Measurements from ENCODE around the gene HSPG2. TPM values are rescaled to one million over a fixed set of nuclear protein-coding genes. Genes with fewer than 3 reads are reported as not detected.

HSPG2 gene
- total and polyA plus RNA-seq, 9 of the 15 experiments (the other 6 are each of a cell fraction or from before 2014, with no cell fraction given) = 0.14 to 160 (median 15.7) TPM

GRCh38 chr1:21937372-21938121 is 437 bp upstream of the HSPG2 start (continued):
- TF ChIP-seq ZNF431 (CRISPR knock-in tag; IDR thresholded peaks at IDR 0.05) (peak; percentile 34; the same call in 1 of the 2 replicates), VEZF1 (CRISPR knock-in tag; IDR thresholded peaks at IDR 0.05) (peak; percentile 100), CTBP1 (IDR thresholded peaks at IDR 0.05; ENCODE audit: borderline replicate concordance) (peak; percentile 76), ZNF217 (CRISPR knock-in tag; IDR thresholded peaks at IDR 0.05) (no peak), ZBTB34 (CRISPR knock-in tag; IDR thresholded peaks at IDR 0.05) (no peak), NEUROD1 (IDR thresholded peaks at IDR 0.05; ENCODE audit: borderline replicate concordance, low read depth, low read length, partially characterized antibody) (peak; percentile 96), SIN3B (IDR thresholded peaks at IDR 0.05; ENCODE audit: low read depth) (0 out of 2 replicates have a peak, but pooled peaks have one; percentile 49), BHLHE40 (IDR thresholded peaks at IDR 0.05; ENCODE audit: low read length) (peak; percentile 95), MBD2 (IDR thresholded peaks at IDR 0.05; ENCODE audit: borderline replicate concordance, low read depth) (no peak), CREB1 (IDR thresholded peaks at IDR 0.05) (peak; percentile 48; the same call in 1 of the 2 replicates), CREB1 (CRISPR knock-in tag; IDR thresholded peaks at IDR 0.05) (no peak), PHF8 (IDR thresholded peaks at IDR 0.05; ENCODE audit: borderline replicate concordance, low read length) (peak; percentile 46; the same call in 1 of the 2 replicates), ZNF384 (IDR thresholded peaks at IDR 0.05; ENCODE audit: low read depth, low read length) (0 out of 2 replicates have a peak, but pooled peaks have one; percentile 7), CREM (IDR thresholded peaks at IDR 0.05; ENCODE audit: low read depth) (peak; percentile 37; the same call in 1 of the 2 replicates), RREB1 (CRISPR knock-in tag; IDR thresholded peaks at IDR 0.05) (no peak), GTF2A2 (tag; IDR thresholded peaks at IDR 0.05) (peak; percentile 13; the same call in 1 of the 2 replicates), FOXK2 (conservative IDR thresholded peaks at IDR 0.05 in 1 of 2, IDR thresholded peaks at IDR 0.05 in 1 of 2; ENCODE audit: low read depth in 2 of 2) (peak in 1 of 2 experiments; percentile 48; a peak in 1 of 4 replicates), ZNF263 (CRISPR knock-in tag; IDR thresholded peaks at IDR 0.05; ENCODE audit: borderline replicate concordance) (no peak), CBFA2T2 (conservative IDR thresholded peaks at IDR 0.05) (no peak), ATF1 (CRISPR knock-in tag; IDR thresholded peaks at IDR 0.05) (no peak), ATF1 (tag; IDR thresholded peaks at IDR 0.05) (peak; percentile 82)
